CD8-positive, alpha-beta memory T cell (primary cell): ENCODE results near the gene VPS52. TPM values are rescaled to one million over a fixed set of nuclear protein-coding genes. Genes with fewer than 3 reads are reported as not detected.

Source experiments
- CTCF ChIA-PET: fragments of 350-600 bp; sonication (Branson Sonifier 250); formaldehyde crosslinking; loops from one replicate; lab custom pipeline; 2021; ENCODE audit warnings: antibody characterized with exemption; lab: Charles Lee
- POLR2A ChIA-PET: fragments of 350-600 bp; sonication (Branson Sonifier 250); formaldehyde crosslinking; loops from one replicate; lab custom pipeline; 2021; ENCODE audit warnings: antibody characterized with exemption; lab: Charles Lee
- DNase-seq, 5 donors: peaks; one replicate each; pipeline versions ENCODE4 v3.0.0 to v3.0.0-alpha.2; 2020 to 2022; ENCODE audit warnings: mixed read lengths in 1 of 5
- H3K27ac ChIP-seq: one replicate; pipeline ENCODE4 v1.7.0; 2013; ENCODE audit warnings: low read depth, mild to moderate bottlenecking, low read length, moderate library complexity
- H3K27me3 ChIP-seq: 2 replicates; pipeline ENCODE4 v1.7.0; 2013; ENCODE audit warnings: low read length, mild to moderate bottlenecking; ENCODE audit not compliant: insufficient read depth, poor library complexity, severe bottlenecking
- H3K36me3 ChIP-seq: 2 replicates; pipeline ENCODE4 v1.7.0; 2013; ENCODE audit warnings: mild to moderate bottlenecking, low read length, moderate library complexity; ENCODE audit not compliant: insufficient read depth
- H3K4me1 ChIP-seq: 2 replicates; pipeline ENCODE4 v1.7.0; 2013; ENCODE audit warnings: mild to moderate bottlenecking, low read length, moderate library complexity; ENCODE audit not compliant: insufficient read depth
- H3K4me3 ChIP-seq: 2 replicates; pipeline ENCODE4 v1.7.0; 2013; ENCODE audit warnings: mild to moderate bottlenecking, low read length
- H3K9me3 ChIP-seq: 2 replicates; pipeline ENCODE4 v1.7.0; 2013; ENCODE audit warnings: mild to moderate bottlenecking, low read length
- H3K27ac Mint-ChIP-seq, 8 donors: one replicate each; pipeline ENCODE4 v1.8.0; 2020 to 2021; ENCODE audit warnings: mixed read lengths in 8 of 8, mild to moderate bottlenecking in 6 of 8, inconsistent platforms in 3 of 8, moderate library complexity in 3 of 8
- H3K27me3 Mint-ChIP-seq, 2 donors: one replicate each; pipeline ENCODE4 v1.8.0; 2020 to 2021; ENCODE audit warnings: mixed read lengths in 2 of 2, mild to moderate bottlenecking in 1 of 2, moderate library complexity in 1 of 2
- H3K36me3 Mint-ChIP-seq, 3 donors: one replicate each; pipeline ENCODE4 v1.8.0; 2020 to 2021; ENCODE audit warnings: mixed read lengths in 3 of 3, inconsistent platforms in 1 of 3, mild to moderate bottlenecking in 1 of 3
- H3K4me1 Mint-ChIP-seq, 3 donors: one replicate each; pipeline ENCODE4 v1.8.0; 2020 to 2021; ENCODE audit warnings: mixed read lengths in 3 of 3, inconsistent platforms in 1 of 3, mild to moderate bottlenecking in 1 of 3
- H3K4me3 Mint-ChIP-seq, 7 donors: one replicate each; pipeline ENCODE4 v1.8.0; 2020 to 2021; ENCODE audit warnings: mixed read lengths in 7 of 7, mild to moderate bottlenecking in 6 of 7, moderate library complexity in 4 of 7, inconsistent platforms in 2 of 7
- H3K9me3 Mint-ChIP-seq, 5 donors: one replicate each; pipeline ENCODE4 v1.8.0; 2020 to 2022; ENCODE audit warnings: mixed read lengths in 5 of 5, mild to moderate bottlenecking in 3 of 5, moderate library complexity in 2 of 5, inconsistent platforms in 1 of 5
- polyA plus RNA-seq: library from polyadenylated mRNA; unstranded; fragments of 300-500 nt; fragmentation: Illumina TruSeq; gene quantifications from one replicate; pipeline ENCODE4 v1.2.3, GENCODE V29; 2021
- total RNA-seq, 2 experiments: library from RNA; stranded (reverse); gene quantifications; one replicate each; pipeline ENCODE4 v1.2.3, GENCODE V29; 2021

VPS52 gene
- total and polyA plus RNA-seq, 3 experiments from 2014 or later: 13.4 to 58.5 (median 57.2) TPM

DNA sequence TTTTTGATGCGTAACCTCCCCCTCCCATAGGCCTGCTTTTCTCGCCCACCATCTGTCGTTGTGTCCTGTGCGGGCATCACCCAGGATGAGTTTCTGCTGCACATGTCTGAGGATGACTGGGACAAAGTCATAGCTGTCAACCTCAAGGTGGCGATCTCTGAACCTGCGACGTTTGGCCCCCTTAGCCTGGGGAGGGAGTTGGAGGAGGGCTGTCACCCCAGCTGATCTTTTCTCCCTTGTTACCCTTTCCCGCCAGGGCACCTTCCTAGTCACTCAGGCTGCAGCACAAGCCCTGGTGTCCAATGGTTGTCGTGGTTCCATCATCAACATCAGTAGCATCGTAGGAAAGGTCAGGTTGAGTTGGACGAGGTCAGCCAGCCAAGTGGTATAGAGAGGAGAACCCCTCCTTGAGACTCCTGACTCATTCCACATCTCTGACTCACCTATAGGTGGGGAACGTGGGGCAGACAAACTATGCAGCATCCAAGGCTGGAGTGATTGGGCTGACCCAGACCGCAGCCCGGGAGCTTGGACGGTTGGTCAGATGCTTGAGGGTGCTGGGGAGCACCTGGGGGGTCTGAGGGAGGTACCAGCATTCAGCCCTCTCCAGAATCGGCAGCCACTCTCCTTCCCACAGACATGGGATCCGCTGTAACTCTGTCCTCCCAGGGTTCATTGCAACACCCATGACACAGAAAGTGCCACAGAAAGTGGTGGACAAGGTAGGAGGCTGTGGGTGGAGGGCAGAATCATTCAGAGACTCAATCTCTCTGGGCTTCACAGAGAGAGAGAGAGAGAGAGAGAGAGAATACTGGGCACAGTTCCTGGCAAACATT, 66.3 kb downstream of the VPS52 start:
- H3K4me1 ChIP-seq: peaks cover 59% of the 10 kb centered on the region
- peaks cover 64 to 76% (median 67%) of the 10 kb centered on the region in 3 donors for H3K4me1 Mint-ChIP-seq
- no peaks in the 10 kb centered on the region for H3K9me3 Mint-ChIP-seq

DNA sequence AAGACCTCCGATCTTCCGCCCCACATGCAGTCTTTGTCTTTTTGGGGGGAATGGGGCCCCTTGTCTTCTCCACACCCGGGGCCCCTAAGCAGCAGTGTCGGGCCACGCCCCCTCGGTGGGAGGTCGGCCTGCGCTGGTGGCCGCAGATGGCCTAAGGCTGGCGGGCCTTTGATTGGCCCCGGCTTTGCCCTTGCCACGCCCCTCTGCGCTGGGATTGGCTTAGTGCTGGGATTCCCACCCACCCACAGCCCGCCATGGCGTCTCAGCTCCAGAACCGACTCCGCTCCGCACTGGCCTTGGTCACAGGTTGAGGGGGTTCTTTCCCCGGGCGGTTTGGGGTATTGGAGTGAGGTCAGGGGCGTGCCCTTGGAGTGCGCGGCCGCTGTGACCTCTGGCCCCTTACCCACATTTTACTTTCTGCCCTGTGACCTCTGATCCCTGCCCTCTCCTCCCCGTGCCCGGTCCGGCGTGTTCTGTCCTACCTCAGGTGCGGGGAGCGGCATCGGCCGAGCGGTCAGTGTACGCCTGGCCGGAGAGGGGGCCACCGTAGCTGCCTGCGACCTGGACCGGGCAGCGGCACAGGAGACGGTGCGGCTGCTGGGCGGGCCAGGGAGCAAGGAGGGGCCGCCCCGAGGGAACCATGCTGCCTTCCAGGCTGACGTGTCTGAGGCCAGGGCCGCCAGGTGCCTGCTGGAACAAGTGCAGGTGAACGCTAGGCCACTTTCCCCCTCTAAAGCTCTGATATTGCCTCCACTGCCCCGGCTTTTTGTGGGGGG, 67.1 kb downstream of the VPS52 start, which contains the start of gene HSD17B8:
Gene HSD17B8 (plus strand): TSS at position 241 of the 776 bp plus-strand sequence. CDS start 14 bp downstream, at position 255.
- peak within 1 kb of the TSS; percentile 83 for H3K4me3 ChIP-seq
- CTCF ChIA-PET: interaction anchor here (1.4 to 1.7 kb wide), 2 partner anchors 44 to 190 kb away, joined by 4 read pairs; no protein-coding TSS in a partner anchor
- H3K27me3 ChIP-seq: no peaks in the 10 kb centered on the region
- H3K9me3 ChIP-seq: no peaks in the 10 kb centered on the region
- Mint-ChIP-seq H3K27me3 (no peaks in the 10 kb centered on the region), H3K36me3 (peaks cover 11 to 60% (median 12%) of the 10 kb centered on the region in 3 donors), H3K4me3 (peak within 1 kb of the TSS; percentile 90 to 99 (median 94)), H3K4me1 (peaks cover 62 to 76% (median 69%) of the 10 kb centered on the region in 3 donors), H3K9me3 (no peaks in the 10 kb centered on the region), H3K27ac (peak within 1 kb of the TSS; percentile 77 to 96 (median 91))
- H3K27ac ChIP-seq: peak within 1 kb of the TSS; percentile 60
- peaks cover 62% of the 10 kb centered on the region for H3K4me1 ChIP-seq
- POLR2A ChIA-PET: interaction anchor here (0.6 to 1.6 kb wide), 7 partner anchors 11 to 1163 kb away, joined by 3 to 5 read pairs (median 4); no protein-coding TSS in a partner anchor
- DNase-seq: peak; percentile 81 to 94 (median 88)
- H3K36me3 ChIP-seq: peaks cover 20% of the 10 kb centered on the region

More for the DNA sequence above, 66.3 kb downstream of the VPS52 start:
- peaks cover 28% of the 10 kb centered on the region for H3K36me3 ChIP-seq
- peak overlapping the region; percentile 60 for H3K27ac ChIP-seq
- Mint-ChIP-seq H3K27ac (peak overlapping the region; percentile 77 to 96 (median 91)), H3K36me3 (peaks cover 14 to 63% (median 16%) of the 10 kb centered on the region in 3 donors), H3K27me3 (no peaks in the 10 kb centered on the region), H3K4me3 (peak overlapping the region; percentile 90 to 99 (median 94))
- H3K27me3 ChIP-seq: no peaks in the 10 kb centered on the region
- DNase-seq: peak in 1 of 5 donors; percentile 36
- H3K4me3 ChIP-seq: peak overlapping the region; percentile 83
- no peaks in the 10 kb centered on the region for H3K9me3 ChIP-seq
- ChIA-PET POLR2A (interaction anchor here (0.6 to 1.6 kb wide), 4 partner anchors 22 to 193 kb away, joined by 3 to 4 read pairs (median 4); no protein-coding TSS in a partner anchor), CTCF (interaction anchor here (1.4 to 1.7 kb wide), 2 partner anchors 43 to 191 kb away, joined by 4 read pairs; no protein-coding TSS in a partner anchor)

DNA sequence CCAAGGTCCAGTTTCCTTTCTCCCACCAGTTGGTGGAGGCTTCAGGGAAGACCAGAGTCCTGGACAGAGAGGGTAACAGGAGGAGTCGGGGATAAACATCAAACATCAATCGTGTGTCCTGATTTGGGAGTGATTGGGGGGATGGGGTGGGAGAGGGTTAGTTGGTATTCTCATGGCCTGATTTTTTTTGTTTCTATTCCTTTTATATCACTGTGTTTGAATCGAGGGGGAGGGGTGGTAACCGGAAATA, 67.6 kb downstream of the VPS52 start:
- no peaks in the 10 kb centered on the region for H3K27me3 ChIP-seq
- H3K4me1 ChIP-seq: peaks cover 62% of the 10 kb centered on the region
- ChIA-PET POLR2A (interaction anchor here (1.0 to 1.6 kb wide), 4 partner anchors 10 to 45 kb away, joined by 3 to 5 read pairs (median 4); no protein-coding TSS in a partner anchor), CTCF (interaction anchor here (1.7 kb wide), 1 partner anchor 44 kb away, joined by 4 read pairs; no protein-coding TSS in a partner anchor)
- Mint-ChIP-seq H3K27ac (peak overlapping the region in 7 of 8 donors; percentile 58 to 96 (median 83)), H3K9me3 (no peaks in the 10 kb centered on the region), H3K4me3 (peak overlapping the region; percentile 90 to 99 (median 94)), H3K27me3 (no peaks in the 10 kb centered on the region), H3K36me3 (peaks cover 10 to 59% (median 12%) of the 10 kb centered on the region in 3 donors), H3K4me1 (peaks cover 62 to 76% (median 69%) of the 10 kb centered on the region in 3 donors)
- H3K9me3 ChIP-seq: no peaks in the 10 kb centered on the region
- peaks cover 19% of the 10 kb centered on the region for H3K36me3 ChIP-seq
- no peak for DNase-seq
- H3K27ac ChIP-seq: no peak overlapping the region
- H3K4me3 ChIP-seq: peak overlapping the region; percentile 83

DNA sequence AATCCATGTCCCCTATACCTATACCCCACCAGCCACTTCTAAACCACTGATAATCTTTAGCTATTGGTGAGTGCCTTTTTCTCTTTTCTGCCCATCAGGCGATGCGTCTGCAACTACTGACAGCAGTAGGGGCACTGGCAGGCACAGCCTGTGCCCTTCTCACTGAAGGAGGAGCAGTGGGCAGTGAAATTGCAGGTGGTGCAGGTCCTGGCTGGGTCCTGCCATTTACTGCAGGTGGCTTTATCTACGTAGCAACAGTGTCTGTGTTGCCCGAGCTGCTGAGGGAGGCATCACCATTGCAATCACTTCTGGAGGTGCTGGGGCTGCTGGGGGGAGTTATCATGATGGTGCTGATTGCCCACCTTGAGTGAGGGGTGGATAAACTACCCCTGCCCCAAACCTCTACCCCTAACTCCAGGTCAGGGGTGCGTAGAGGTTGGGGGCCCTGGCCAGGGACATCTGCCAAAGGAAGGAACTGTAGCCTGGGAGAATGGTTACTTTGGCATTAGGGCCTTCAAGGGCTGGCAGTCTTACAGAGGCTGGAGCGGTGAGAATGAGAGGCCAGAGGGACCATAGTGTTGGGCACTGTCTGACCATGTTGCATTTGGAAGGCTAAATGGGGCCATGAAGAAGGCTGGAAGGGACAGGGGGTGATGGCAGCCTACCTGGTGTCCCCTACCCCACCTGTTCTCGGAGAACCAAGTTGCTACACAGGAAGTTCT, 68.1 kb downstream of the VPS52 start:
- no peaks in the 10 kb centered on the region for H3K9me3 ChIP-seq
- Mint-ChIP-seq H3K4me3 (peak overlapping the region; percentile 90 to 100 (median 95)), H3K27me3 (no peaks in the 10 kb centered on the region), H3K9me3 (no peaks in the 10 kb centered on the region), H3K27ac (peak overlapping the region; percentile 50 to 96 (median 81)), H3K4me1 (peaks cover 60 to 76% (median 69%) of the 10 kb centered on the region in 3 donors), H3K36me3 (peaks cover 10 to 55% (median 12%) of the 10 kb centered on the region in 3 donors)
- ChIA-PET CTCF (interaction anchor here (1.0 kb wide), 1 partner anchor 45 kb away, joined by 3 read pairs; no protein-coding TSS in a partner anchor), POLR2A (interaction anchor here (0.5 to 1.3 kb wide), 2 partner anchors 73 to 103 kb away, joined by 3 to 4 read pairs; partner anchors contain the start of gene B3GALT4)
- DNase-seq: no peak
- H3K4me3 ChIP-seq: peak overlapping the region; percentile 83
- H3K4me1 ChIP-seq: peaks cover 61% of the 10 kb centered on the region
- peaks cover 19% of the 10 kb centered on the region for H3K36me3 ChIP-seq
- H3K27me3 ChIP-seq: no peaks in the 10 kb centered on the region
- H3K27ac ChIP-seq: no peak overlapping the region

DNA sequence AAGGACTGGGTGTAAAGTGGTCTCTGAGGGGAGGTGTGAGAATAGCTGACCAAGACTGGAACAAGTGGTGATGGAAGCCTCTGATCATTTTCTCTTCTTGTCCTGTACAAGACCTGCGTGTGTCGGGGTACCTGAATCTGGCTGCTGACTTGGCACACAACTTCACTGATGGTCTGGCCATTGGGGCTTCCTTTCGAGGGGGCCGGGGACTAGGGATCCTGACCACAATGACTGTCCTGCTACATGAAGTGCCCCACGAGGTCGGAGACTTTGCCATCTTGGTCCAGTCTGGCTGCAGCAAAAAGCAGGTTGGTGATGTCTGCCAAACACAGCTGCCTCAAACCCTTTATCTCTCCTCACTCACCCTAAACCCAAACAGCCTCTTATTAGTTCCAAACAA, 68.9 kb downstream of the VPS52 start:
- H3K4me3 ChIP-seq: no peak overlapping the region
- ChIA-PET CTCF (interaction anchor here (1.0 kb wide), 1 partner anchor 46 kb away, joined by 3 read pairs; no protein-coding TSS in a partner anchor), POLR2A (interaction anchor here (1.3 kb wide), 1 partner anchor 74 kb away, joined by 3 read pairs; the partner anchor contains the start of gene B3GALT4)
- H3K27me3 ChIP-seq: no peaks in the 10 kb centered on the region
- Mint-ChIP-seq H3K27ac (peak overlapping the region in 6 of 8 donors; percentile 10 to 79 (median 55)), H3K4me3 (peak overlapping the region in 6 of 7 donors; percentile 62 to 100 (median 99)), H3K36me3 (peaks cover 12 to 55% (median 15%) of the 10 kb centered on the region in 3 donors), H3K27me3 (no peaks in the 10 kb centered on the region), H3K4me1 (peaks cover 66 to 83% (median 76%) of the 10 kb centered on the region in 3 donors), H3K9me3 (no peaks in the 10 kb centered on the region)
- no peaks in the 10 kb centered on the region for H3K9me3 ChIP-seq
- H3K4me1 ChIP-seq: peaks cover 65% of the 10 kb centered on the region
- peaks cover 19% of the 10 kb centered on the region for H3K36me3 ChIP-seq
- H3K27ac ChIP-seq: no peak overlapping the region
- no peak for DNase-seq

DNA sequence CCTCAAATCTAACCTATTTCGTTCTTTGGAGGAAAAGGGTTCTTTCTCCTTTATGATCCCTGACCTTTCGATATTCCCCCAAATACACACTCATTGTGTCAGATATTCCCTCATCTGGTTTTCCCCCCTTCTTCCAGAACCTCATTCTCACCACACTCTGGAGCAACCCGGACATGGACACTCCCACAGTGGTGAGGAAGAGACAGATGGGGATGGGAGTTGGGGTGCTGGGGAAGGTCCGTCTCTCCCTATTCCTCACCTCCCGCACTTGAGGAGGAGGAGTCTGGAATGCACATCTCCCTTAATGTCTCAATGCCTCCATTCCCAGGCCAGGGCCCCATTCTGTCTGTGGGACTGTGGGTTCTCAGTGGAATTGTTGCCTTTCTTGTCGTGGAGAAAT, 69.7 kb downstream of the VPS52 start:
- Mint-ChIP-seq H3K4me1 (peaks cover 70 to 87% (median 85%) of the 10 kb centered on the region in 3 donors), H3K27me3 (no peaks in the 10 kb centered on the region), H3K4me3 (peak overlapping the region; percentile 98 to 100 (median 99)), H3K9me3 (no peaks in the 10 kb centered on the region), H3K36me3 (peaks cover 12 to 62% (median 20%) of the 10 kb centered on the region in 3 donors), H3K27ac (peak overlapping the region in 7 of 8 donors; percentile 12 to 99 (median 83))
- DNase-seq: no peak
- H3K4me3 ChIP-seq: peak overlapping the region; percentile 96
- peaks cover 23% of the 10 kb centered on the region for H3K36me3 ChIP-seq
- ChIA-PET CTCF (no interaction called here), POLR2A (no interaction called here)
- H3K9me3 ChIP-seq: no peaks in the 10 kb centered on the region
- H3K4me1 ChIP-seq: peaks cover 70% of the 10 kb centered on the region
- H3K27me3 ChIP-seq: no peaks in the 10 kb centered on the region
- H3K27ac ChIP-seq: peak overlapping the region; percentile 92

DNA sequence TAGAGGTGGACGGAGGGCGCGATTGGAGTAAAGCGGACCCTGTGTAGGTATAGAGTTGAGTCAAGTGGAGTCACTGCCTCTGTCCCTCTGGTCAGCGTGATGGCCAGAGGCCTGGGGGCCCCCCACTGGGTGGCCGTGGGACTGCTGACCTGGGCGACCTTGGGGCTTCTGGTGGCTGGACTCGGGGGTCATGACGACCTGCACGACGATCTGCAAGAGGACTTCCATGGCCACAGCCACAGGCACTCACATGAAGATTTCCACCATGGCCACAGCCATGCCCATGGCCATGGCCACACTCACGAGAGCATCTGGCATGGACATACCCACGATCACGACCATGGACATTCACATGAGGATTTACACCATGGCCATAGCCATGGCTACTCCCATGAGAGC, 70.5 kb downstream of the VPS52 start:
- no peak for DNase-seq
- Mint-ChIP-seq H3K4me1 (peaks cover 69 to 84% (median 83%) of the 10 kb centered on the region in 3 donors), H3K4me3 (peak overlapping the region; percentile 98 to 100 (median 99)), H3K36me3 (peaks cover 13 to 69% (median 22%) of the 10 kb centered on the region in 3 donors), H3K9me3 (no peaks in the 10 kb centered on the region), H3K27me3 (no peaks in the 10 kb centered on the region), H3K27ac (peak overlapping the region; percentile 98 to 100 (median 99))
- CTCF ChIA-PET: no interaction called here
- H3K4me1 ChIP-seq: peaks cover 70% of the 10 kb centered on the region
- H3K9me3 ChIP-seq: no peaks in the 10 kb centered on the region
- no peaks in the 10 kb centered on the region for H3K27me3 ChIP-seq
- POLR2A ChIA-PET: no interaction called here
- H3K36me3 ChIP-seq: peaks cover 30% of the 10 kb centered on the region
- peak overlapping the region; percentile 92 for H3K27ac ChIP-seq
- peak overlapping the region; percentile 96 for H3K4me3 ChIP-seq
